ENCODE data around the gene ABCD3.

ABCD3 gene

GRCh38 chr1:94463056-94463764 lies 45.0 kb downstream of the ABCD3 start:
- no peaks in the 10 kb centered on the region for H3F3A ChIP-seq (ENCODE audit: low read depth)
- no peak overlapping the region for H2AFZ ChIP-seq (ENCODE audit: low read length)
- H3K9ac ChIP-seq (ENCODE audit: low read depth, low read length, poor library complexity, severe bottlenecking), result no peak overlapping the region
- TF ChIP-seq CTCF (conservative IDR thresholded peaks at IDR 0.05; ENCODE audit: low read length), result no peak
- TF ChIP-seq EZH2phosphoT487 (IDR thresholded peaks at IDR 0.05; ENCODE audit: borderline replicate concordance), result no peak
- no peaks in the 10 kb centered on the region for H3K4me1 ChIP-seq (ENCODE audit: insufficient read depth, low read length, poor library complexity, severe bottlenecking)
- H3K4me2 ChIP-seq (ENCODE audit: low read depth, low read length, poor library complexity, severe bottlenecking), result no peak overlapping the region
- no peaks in the 10 kb centered on the region for H3K79me2 ChIP-seq (ENCODE audit: insufficient read depth, low read length)
- no peaks in the 10 kb centered on the region for H3K27me3 ChIP-seq (ENCODE audit: insufficient read depth, low read length, poor library complexity, severe bottlenecking)
- H3K9me3 ChIP-seq (ENCODE audit: insufficient read depth, low read depth, low read length), result 0 out of 2 replicates have a peak, but pooled peaks cover 3% of the 10 kb centered on the region
- H3K4me3 ChIP-seq (ENCODE audit: low read length, poor library complexity, severe bottlenecking), result no peak overlapping the region
- peaks cover 46% of the 10 kb centered on the region for H3K36me3 ChIP-seq (ENCODE audit: insufficient read depth, low read length)
- H4K20me1 ChIP-seq (ENCODE audit: insufficient read depth, low read length, poor library complexity, severe bottlenecking), result no peaks in the 10 kb centered on the region
- no peaks in the 10 kb centered on the region for H3K9me2 ChIP-seq (replicated peaks; ENCODE audit: low read depth, low read length)

GRCh38 chr1:94463765-94464330 lies 45.7 kb downstream of the ABCD3 start:
- Histone ChIP-seq H3K79me2 (ENCODE audit: insufficient read depth, low read length) (no peaks in the 10 kb centered on the region), H4K20me1 (ENCODE audit: insufficient read depth, low read length, poor library complexity, severe bottlenecking) (no peaks in the 10 kb centered on the region), H3K4me1 (ENCODE audit: insufficient read depth, low read length, poor library complexity, severe bottlenecking) (no peaks in the 10 kb centered on the region), H3K36me3 (ENCODE audit: insufficient read depth, low read length) (peaks cover 49% of the 10 kb centered on the region), H3K27me3 (ENCODE audit: insufficient read depth, low read length, poor library complexity, severe bottlenecking) (no peaks in the 10 kb centered on the region), H3K9me2 (replicated peaks; ENCODE audit: low read depth, low read length) (no peaks in the 10 kb centered on the region), H2AFZ (ENCODE audit: low read length) (no peak overlapping the region), H3K4me2 (ENCODE audit: low read depth, low read length, poor library complexity, severe bottlenecking) (no peak overlapping the region), H3K9ac (ENCODE audit: low read depth, low read length, poor library complexity, severe bottlenecking) (no peak overlapping the region), H3F3A (ENCODE audit: low read depth) (no peaks in the 10 kb centered on the region), H3K4me3 (ENCODE audit: low read length, poor library complexity, severe bottlenecking) (no peak overlapping the region), H3K9me3 (ENCODE audit: insufficient read depth, low read depth, low read length) (0 out of 2 replicates have a peak, but pooled peaks cover 3% of the 10 kb centered on the region)
- TF ChIP-seq EZH2phosphoT487 (IDR thresholded peaks at IDR 0.05; ENCODE audit: borderline replicate concordance) (no peak), CTCF (conservative IDR thresholded peaks at IDR 0.05; ENCODE audit: low read length) (peak; percentile 74)

- Histone ChIP-seq H3K4me3 (ENCODE audit: low read length, poor library complexity, severe bottlenecking) (no peak overlapping the region), H3K9ac (ENCODE audit: low read depth, low read length, poor library complexity, severe bottlenecking) (no peak overlapping the region), H3K36me3 (ENCODE audit: insufficient read depth, low read length) (peaks cover 41% of the 10 kb centered on the region), H3K9me2 (replicated peaks; ENCODE audit: low read depth, low read length) (no peaks in the 10 kb centered on the region), H3F3A (ENCODE audit: low read depth) (no peaks in the 10 kb centered on the region), H4K20me1 (ENCODE audit: insufficient read depth, low read length, poor library complexity, severe bottlenecking) (no peaks in the 10 kb centered on the region), H3K9me3 (ENCODE audit: insufficient read depth, low read depth, low read length) (0 out of 2 replicates have a peak, but pooled peaks cover 3% of the 10 kb centered on the region), H3K27me3 (ENCODE audit: insufficient read depth, low read length, poor library complexity, severe bottlenecking) (no peaks in the 10 kb centered on the region), H3K4me1 (ENCODE audit: insufficient read depth, low read length, poor library complexity, severe bottlenecking) (no peaks in the 10 kb centered on the region), H3K4me2 (ENCODE audit: low read depth, low read length, poor library complexity, severe bottlenecking) (no peak overlapping the region), H3K79me2 (ENCODE audit: insufficient read depth, low read length) (no peaks in the 10 kb centered on the region), H2AFZ (ENCODE audit: low read length) (no peak overlapping the region)
- no peak for TF ChIP-seq CTCF (conservative IDR thresholded peaks at IDR 0.05; ENCODE audit: low read length)
- TF ChIP-seq EZH2phosphoT487 (IDR thresholded peaks at IDR 0.05; ENCODE audit: borderline replicate concordance), result no peak
These were observed 50.5 kb downstream of the ABCD3 start for GRCh38 chr1:94468708-94469107.
